GM18511 (cell line): ENCODE data around the gene CDH22.

Experiments used
- ATAC-seq: cut with Tn5 transposase; IDR thresholded peaks from one replicate; pipeline ENCODE4 v1.9.1; 2021; ENCODE audit warnings: mild to moderate bottlenecking, moderate library complexity; ENCODE audit not compliant: unreplicated experiment

The CDH22 gene

GRCh38 chr20:46249671-46250070 is 58.6 kb downstream of the CDH22 start:
- ATAC-seq, result no peak

GRCh38 chr20:46246559-46246958 is 61.7 kb downstream of the CDH22 start:
- ATAC-seq, result no peak

GRCh38 chr20:46243707-46244628 is 64.3 kb downstream of the CDH22 start:
- no peak for ATAC-seq

- no peak for ATAC-seq
Observed at GRCh38 chr20:46242390-46242789, 65.9 kb downstream of the CDH22 start.

- ATAC-seq, result no peak
Observed at GRCh38 chr20:46240881-46241280, 67.4 kb downstream of the CDH22 start.

- ATAC-seq, result no peak
Observed at GRCh38 chr20:46240065-46240464, 68.2 kb downstream of the CDH22 start.

- no peak for ATAC-seq
Observed at GRCh38 chr20:46237736-46238135, 70.6 kb downstream of the CDH22 start.

- no peak for ATAC-seq
Observed at GRCh38 chr20:46237227-46237626, 71.1 kb downstream of the CDH22 start.

- ATAC-seq, result no peak
Observed at GRCh38 chr20:46235077-46235476, 73.2 kb downstream of the CDH22 start.

GRCh38 chr20:46233701-46234100 is 74.6 kb downstream of the CDH22 start:
- no peak for ATAC-seq

GRCh38 chr20:46232539-46232938 is 75.8 kb downstream of the CDH22 start:
- no peak for ATAC-seq

GRCh38 chr20:46230801-46231282 is 77.5 kb downstream of the CDH22 start:
- ATAC-seq, result no peak

- no peak for ATAC-seq
Observed at GRCh38 chr20:46230106-46230491, 78.2 kb downstream of the CDH22 start.

- no peak for ATAC-seq
Observed at GRCh38 chr20:46229478-46230105, 78.7 kb downstream of the CDH22 start.

- ATAC-seq, result no peak
Observed at GRCh38 chr20:46228670-46229069, 79.6 kb downstream of the CDH22 start.

GRCh38 chr20:46227272-46227767 is 81.0 kb downstream of the CDH22 start:
- ATAC-seq, result no peak

- ATAC-seq, result no peak
Observed at GRCh38 chr20:46226602-46227001, 81.7 kb downstream of the CDH22 start.

- ATAC-seq, result no peak
Observed at GRCh38 chr20:46222521-46223007, 85.7 kb downstream of the CDH22 start.

- ATAC-seq, result no peak
Observed at GRCh38 chr20:46221256-46221833, 87.0 kb downstream of the CDH22 start.

- ATAC-seq, result no peak
Observed at GRCh38 chr20:46220455-46221207, 87.7 kb downstream of the CDH22 start.

- no peak for ATAC-seq
Observed at GRCh38 chr20:46219920-46220319, 88.4 kb downstream of the CDH22 start.
